Muscle of leg (tissue), 11 donors: ENCODE data around the gene ULK4. TPM values are rescaled to one million over a fixed set of nuclear protein-coding genes. Genes with fewer than 3 reads are reported as not detected.
"Not testable (repeated sequence)": the region's sequence is repeated elsewhere in the genome, so short reads cannot be mapped to it uniquely, and the experiment has no call there.

Experiments
- DNase-seq: peaks from one replicate; pipeline ENCODE4 v3.0.0; 2013
- H3K27ac ChIP-seq: one replicate; pipeline ENCODE4 v1.5.1; 2013; ENCODE audit warnings: mild to moderate bottlenecking, low read length, control low read depth
- H3K27me3 ChIP-seq: one replicate; pipeline ENCODE4 v1.6.1; 2013; ENCODE audit warnings: low read length; ENCODE audit not compliant: control insufficient read depth, insufficient read depth
- H3K36me3 ChIP-seq: one replicate; pipeline ENCODE4 v1.6.1; 2013; ENCODE audit warnings: low read length; ENCODE audit not compliant: control insufficient read depth, insufficient read depth
- H3K4me1 ChIP-seq: one replicate; pipeline ENCODE4 v1.6.1; 2013; ENCODE audit warnings: low read length; ENCODE audit not compliant: control insufficient read depth, insufficient read depth
- H3K4me3 ChIP-seq: one replicate; pipeline ENCODE4 v1.5.1; 2013; ENCODE audit warnings: low read length, control low read depth
- H3K9me3 ChIP-seq: replicated peaks from 2 replicates; pipeline ENCODE4 v1.6.1; 2013; ENCODE audit warnings: low read depth, low read length; ENCODE audit not compliant: control insufficient read depth
- WGBS: methylation state at CpG from one replicate; pipeline ENCODE4 v1.1.5; 2013; ENCODE audit warnings: missing lambda C conversion rate; ENCODE audit not compliant: insufficient coverage; 5-methylcytosine and 5-hydroxymethylcytosine counted together
- polyA plus RNA-seq, 8 donors: library from polyadenylated mRNA; unstranded; fragments of 120-200 nt; gene quantifications; one replicate each; pipeline versions ENCODE4 v1.2.1 to v1.2.3, GENCODE V29; 2013; ENCODE audit warnings: inconsistent platforms in 1 of 8, low replicate concordance in 1 of 8; ENCODE audit not compliant: insufficient read length in 8 of 8, insufficient read depth in 1 of 8
- total RNA-seq: library from RNA; stranded (reverse); fragments of 120-200 nt; gene quantifications from one replicate; pipeline ENCODE4 v1.2.4, GENCODE V29; 2013

The ULK4 gene
- total and polyA plus RNA-seq, 9 donors: 2.2 to 5.6 (median 2.4) TPM

GRCh38 chr3:41877741-41878140, 84.2 kb downstream of the ULK4 start:
- not testable (repeated sequence) for H3K27me3 ChIP-seq, H3K4me1 ChIP-seq, H3K27ac ChIP-seq, H3K36me3 ChIP-seq, H3K4me3 ChIP-seq, H3K9me3 ChIP-seq, DNase-seq
- WGBS: no CpG with 5 or more reads among the region's 9 CpGs

- Histone ChIP-seq H3K4me1 (no peaks in the 10 kb centered on the region), H3K36me3 (no peaks in the 10 kb centered on the region), H3K27ac (no peak overlapping the region), H3K27me3 (no peaks in the 10 kb centered on the region), H3K9me3 (no peaks in the 10 kb centered on the region), H3K4me3 (no peak overlapping the region)
- DNase-seq: no peak
- no CpG with 5 or more reads among the region's 4 CpGs for WGBS
Measured at GRCh38 chr3:41874022-41874421, 87.9 kb downstream of the ULK4 start.

- Histone ChIP-seq H3K4me3 (no peak overlapping the region), H3K27ac (no peak overlapping the region), H3K36me3 (no peaks in the 10 kb centered on the region), H3K9me3 (no peaks in the 10 kb centered on the region), H3K27me3 (no peaks in the 10 kb centered on the region), H3K4me1 (no peaks in the 10 kb centered on the region)
- WGBS: 46% methylated on average over 1 of the region's 1 CpG
- no peak for DNase-seq
Measured at GRCh38 chr3:41872157-41872556, 89.7 kb downstream of the ULK4 start.

GRCh38 chr3:41867533-41867932, 94.4 kb downstream of the ULK4 start:
- no peak for DNase-seq
- Histone ChIP-seq H3K27ac (no peak overlapping the region), H3K4me1 (no peaks in the 10 kb centered on the region), H3K36me3 (no peaks in the 10 kb centered on the region), H3K9me3 (no peaks in the 10 kb centered on the region), H3K27me3 (no peaks in the 10 kb centered on the region), H3K4me3 (no peak overlapping the region)
- 94% methylated on average over 2 of the region's 2 CpGs for WGBS

- Histone ChIP-seq H3K36me3 (no peaks in the 10 kb centered on the region), H3K4me3 (no peak overlapping the region), H3K4me1 (no peaks in the 10 kb centered on the region), H3K27ac (no peak overlapping the region), H3K27me3 (no peaks in the 10 kb centered on the region), H3K9me3 (no peaks in the 10 kb centered on the region)
- 96% methylated on average over 3 of the region's 6 CpGs for WGBS
- DNase-seq: no peak
Measured at GRCh38 chr3:41866298-41866697, 95.6 kb downstream of the ULK4 start.

- Histone ChIP-seq H3K4me1 (no peaks in the 10 kb centered on the region), H3K4me3 (no peak overlapping the region), H3K9me3 (no peaks in the 10 kb centered on the region), H3K27ac (no peak overlapping the region), H3K27me3 (no peaks in the 10 kb centered on the region), H3K36me3 (no peaks in the 10 kb centered on the region)
- 88% methylated on average over 1 of the region's 1 CpG for WGBS
- no peak for DNase-seq
Measured at GRCh38 chr3:41863024-41863423, 98.9 kb downstream of the ULK4 start.

- not testable (repeated sequence) for DNase-seq, H3K27ac ChIP-seq, H3K27me3 ChIP-seq, H3K36me3 ChIP-seq, H3K4me3 ChIP-seq, H3K4me1 ChIP-seq, H3K9me3 ChIP-seq
- WGBS: no CpG with 5 or more reads among the region's 2 CpGs
Measured at GRCh38 chr3:41860489-41860888, 101.4 kb downstream of the ULK4 start.

- no peak for DNase-seq
- no peak overlapping the region for H3K27ac ChIP-seq
- no peak overlapping the region for H3K4me3 ChIP-seq
- H3K27me3 ChIP-seq: no peaks in the 10 kb centered on the region
- no peaks in the 10 kb centered on the region for H3K4me1 ChIP-seq
- no peaks in the 10 kb centered on the region for H3K36me3 ChIP-seq
- WGBS: no CpG with 5 or more reads among the region's 6 CpGs
- no peaks in the 10 kb centered on the region for H3K9me3 ChIP-seq
Measured at GRCh38 chr3:41854956-41855355, 106.9 kb downstream of the ULK4 start.

- H3K9me3 ChIP-seq: no peaks in the 10 kb centered on the region
- H3K4me3 ChIP-seq: no peak overlapping the region
- H3K36me3 ChIP-seq: no peaks in the 10 kb centered on the region
- no peak for DNase-seq
- H3K27ac ChIP-seq: no peak overlapping the region
- no peaks in the 10 kb centered on the region for H3K4me1 ChIP-seq
- H3K27me3 ChIP-seq: no peaks in the 10 kb centered on the region
- WGBS: 90% methylated on average over 3 of the region's 5 CpGs
Measured at GRCh38 chr3:41853540-41854196, 108.2 kb downstream of the ULK4 start.

- no peak overlapping the region for H3K27ac ChIP-seq
- H3K36me3 ChIP-seq: no peaks in the 10 kb centered on the region
- no peak overlapping the region for H3K4me3 ChIP-seq
- H3K4me1 ChIP-seq: no peaks in the 10 kb centered on the region
- 83% methylated on average over 1 of the region's 6 CpGs for WGBS
- no peaks in the 10 kb centered on the region for H3K27me3 ChIP-seq
- H3K9me3 ChIP-seq: no peaks in the 10 kb centered on the region
- DNase-seq: no peak
Measured at GRCh38 chr3:41848753-41849574, 112.9 kb downstream of the ULK4 start.
